NCI-H2196 treated with DMSO at 0.1 percent for 48 hours (cell line): ENCODE results near the gene OLFM1.
"Not testable (repeated sequence)": the region's sequence is repeated elsewhere in the genome, so short reads cannot be mapped to it uniquely, and the experiment has no call there.

Experiments used
- DNase-seq: peaks from one replicate; lab custom pipeline; 2025; ENCODE audit not compliant: unreplicated experiment; lab: John Stamatoyannopoulos, UW

OLFM1 gene

DNA sequence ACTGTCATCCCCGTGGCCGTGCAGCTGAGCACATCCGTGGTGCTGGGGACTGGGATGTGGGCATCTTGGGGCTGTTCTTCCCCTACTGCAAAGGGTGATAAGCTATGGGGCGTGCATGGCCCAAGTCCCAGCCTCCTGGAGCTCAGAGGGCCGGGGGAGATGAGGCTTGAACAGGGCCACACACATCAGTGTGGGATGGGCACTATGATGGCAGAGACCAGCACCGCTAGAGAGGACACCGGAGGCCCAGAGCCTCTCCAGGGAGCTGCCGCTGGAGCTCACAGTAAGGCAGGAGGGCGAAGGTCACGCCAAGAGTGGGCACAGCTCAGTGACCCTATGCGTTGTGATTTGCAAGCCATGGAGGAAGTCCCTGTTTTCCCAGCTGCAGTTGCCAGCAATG, 63.5 kb downstream of the OLFM1 start:
- no peak for DNase-seq

DNA sequence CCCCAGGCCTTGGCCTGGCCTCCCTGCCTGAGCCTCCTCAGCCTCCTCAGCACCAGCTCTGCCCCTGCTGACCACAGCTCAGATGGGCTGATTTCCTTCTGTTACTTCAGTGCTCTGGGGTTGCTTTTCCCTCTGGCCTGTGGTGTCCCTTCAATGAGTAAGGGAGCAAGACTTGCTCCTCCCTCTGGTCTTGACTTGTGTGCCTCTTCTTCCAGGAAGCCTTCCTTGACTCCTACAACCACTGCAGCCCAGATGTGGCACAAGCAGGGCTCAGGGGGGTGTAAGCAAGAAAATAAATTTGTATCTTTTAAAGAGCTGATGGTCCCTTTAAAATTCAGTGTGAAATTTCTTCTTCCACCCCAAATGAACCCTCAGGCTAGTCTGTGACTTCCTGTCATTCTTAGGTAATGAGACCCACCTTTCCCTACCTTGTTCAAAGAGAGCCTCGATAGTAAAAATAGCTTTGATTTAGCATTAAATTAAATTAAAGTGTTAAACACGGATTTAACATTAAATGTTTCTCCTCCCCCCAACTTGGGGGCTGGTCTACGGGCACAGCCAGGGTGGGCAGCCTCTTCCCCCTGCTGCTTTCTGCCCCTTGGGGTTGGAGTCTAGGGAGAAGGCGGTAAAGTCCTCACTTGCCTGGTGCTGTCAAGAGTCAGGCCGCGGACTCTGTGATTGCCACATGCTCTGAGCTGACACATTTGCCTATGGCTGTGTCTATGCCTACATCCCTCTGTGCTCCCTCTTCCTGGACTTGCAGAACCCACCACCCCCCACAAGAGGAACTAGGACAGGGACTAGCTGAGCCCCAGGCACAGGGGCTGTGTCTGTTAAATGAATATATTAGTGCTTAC, 64.5 kb downstream of the OLFM1 start:
- DNase-seq, result no peak

DNA sequence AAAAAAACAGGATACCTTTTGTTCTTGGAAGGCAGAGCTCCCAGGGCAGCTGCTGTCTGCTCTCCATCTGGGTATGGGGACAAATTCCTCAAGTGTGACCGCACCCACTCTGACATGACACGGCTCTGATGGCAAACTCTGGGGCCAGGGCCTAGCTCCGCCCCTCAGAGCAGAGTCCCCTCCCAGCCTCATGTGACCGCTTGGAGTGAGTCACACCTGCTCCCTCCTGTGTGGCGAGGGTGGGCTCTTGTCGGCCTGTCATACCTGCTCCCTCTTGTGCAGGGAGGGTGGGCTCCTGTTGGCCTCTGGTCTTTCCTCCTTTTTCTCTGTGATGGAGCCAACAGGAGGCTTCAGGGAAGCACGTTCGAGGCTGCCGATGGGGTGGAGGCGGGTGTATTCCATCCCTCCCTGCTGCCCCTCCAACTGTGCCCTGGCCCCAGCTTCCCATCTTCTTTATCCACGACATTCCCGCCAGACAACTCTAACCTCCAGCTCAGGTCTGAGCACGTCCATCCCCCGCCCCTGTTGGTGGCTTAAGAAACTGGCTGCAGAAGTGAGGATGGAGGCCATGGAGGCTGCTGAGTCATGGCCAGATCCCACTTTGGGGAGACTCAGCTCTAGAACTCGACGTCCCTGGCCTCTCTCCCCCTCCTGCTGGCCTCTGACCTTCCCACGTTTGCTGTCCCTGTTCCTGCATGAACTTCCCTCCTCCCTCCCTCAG, 65.3 kb downstream of the OLFM1 start:
- DNase-seq, result no peak

DNA sequence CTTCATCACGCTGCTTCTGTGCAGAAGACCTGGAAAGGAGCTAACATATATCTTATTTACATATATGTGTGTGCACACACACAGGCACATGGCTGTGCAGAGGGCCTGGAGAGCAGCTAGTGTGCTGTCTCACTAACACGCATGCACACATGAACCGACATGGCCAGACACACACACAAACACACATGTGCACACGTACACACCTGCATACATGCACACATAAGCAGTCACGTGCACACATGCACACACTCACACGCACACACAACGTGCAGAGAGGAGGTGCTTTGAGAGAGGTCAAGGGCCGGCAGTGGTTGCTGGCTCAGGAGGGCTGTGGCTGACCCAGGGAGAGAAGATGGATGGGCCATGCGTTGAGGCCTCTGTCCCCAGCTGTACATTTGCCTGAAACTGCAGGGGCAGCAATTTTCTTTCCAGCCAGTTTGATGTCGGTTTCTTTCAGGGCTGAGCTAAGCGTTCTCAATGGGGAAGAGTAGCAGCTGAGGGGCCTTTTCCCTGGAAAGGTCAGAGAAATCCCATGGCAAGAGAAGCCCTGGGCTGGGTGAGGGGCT, 66.7 kb downstream of the OLFM1 start:
- DNase-seq, result no peak

DNA sequence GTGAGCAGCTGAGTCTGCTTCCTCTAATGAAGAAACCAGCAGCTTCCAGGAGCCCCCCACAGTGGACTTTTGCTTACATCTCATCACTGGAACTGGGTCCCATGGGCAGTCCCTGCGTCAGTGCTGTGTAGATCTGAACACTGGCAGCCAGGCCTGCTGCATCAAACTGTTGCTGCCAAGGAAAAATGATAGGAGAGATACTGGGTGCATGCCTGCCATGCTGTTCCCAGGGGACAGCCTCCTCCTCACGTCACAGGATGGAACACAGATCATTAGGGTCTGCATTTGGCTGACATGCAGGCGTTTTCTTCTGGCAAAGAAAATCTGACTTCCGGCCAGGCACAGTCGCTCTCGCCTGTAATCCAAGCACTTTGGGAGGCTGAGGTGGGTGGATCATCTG, 67.9 kb downstream of the OLFM1 start:
- DNase-seq, result no peak

DNA sequence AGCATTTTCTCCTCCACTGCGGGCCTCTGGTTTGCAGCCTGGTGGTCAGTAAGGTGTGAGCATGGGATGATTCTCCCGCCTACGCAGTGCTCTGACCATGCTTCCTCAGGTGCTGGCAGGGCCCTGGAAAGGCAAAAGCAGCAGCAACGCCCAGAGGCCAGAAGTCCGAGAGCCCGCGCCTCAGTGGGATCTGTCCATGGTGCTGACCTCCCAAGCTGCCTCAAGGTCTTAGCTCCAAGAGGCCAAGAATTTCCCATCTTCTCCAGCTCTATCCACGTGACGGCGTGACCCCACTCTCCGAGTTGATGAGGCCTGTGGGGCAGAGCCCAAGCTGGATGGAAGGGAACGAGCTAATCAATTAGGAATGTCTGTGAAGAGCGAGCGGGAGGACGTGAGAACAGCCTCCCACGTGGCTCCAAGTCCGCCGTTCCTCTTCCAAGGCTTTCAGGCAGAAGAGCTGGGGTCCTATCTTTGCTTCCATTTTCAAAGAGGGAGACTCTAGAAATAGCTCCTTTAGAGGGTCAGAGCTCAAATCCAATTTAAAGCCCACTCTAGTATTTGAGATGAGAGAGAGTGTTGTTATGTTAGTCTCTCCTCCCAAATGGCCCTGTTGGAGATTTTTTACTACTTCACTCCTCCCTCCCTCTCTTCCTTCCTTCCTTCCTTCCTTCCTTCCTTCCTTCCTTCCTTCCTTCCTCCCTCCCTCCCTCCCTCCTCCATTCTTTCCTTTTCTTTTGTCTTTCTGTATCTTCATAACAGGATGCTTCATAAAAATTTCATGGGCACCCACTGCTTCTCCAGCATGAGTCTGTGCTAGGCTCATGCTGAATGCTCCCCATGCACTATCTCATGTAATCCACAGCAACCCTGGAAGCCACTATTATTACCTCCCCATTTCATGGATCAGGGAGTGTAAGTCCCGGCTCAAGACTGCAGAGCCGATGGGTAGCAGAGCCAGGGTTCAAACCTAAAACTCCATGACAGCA, 69.3 kb downstream of the OLFM1 start:
- no peak for DNase-seq

DNA sequence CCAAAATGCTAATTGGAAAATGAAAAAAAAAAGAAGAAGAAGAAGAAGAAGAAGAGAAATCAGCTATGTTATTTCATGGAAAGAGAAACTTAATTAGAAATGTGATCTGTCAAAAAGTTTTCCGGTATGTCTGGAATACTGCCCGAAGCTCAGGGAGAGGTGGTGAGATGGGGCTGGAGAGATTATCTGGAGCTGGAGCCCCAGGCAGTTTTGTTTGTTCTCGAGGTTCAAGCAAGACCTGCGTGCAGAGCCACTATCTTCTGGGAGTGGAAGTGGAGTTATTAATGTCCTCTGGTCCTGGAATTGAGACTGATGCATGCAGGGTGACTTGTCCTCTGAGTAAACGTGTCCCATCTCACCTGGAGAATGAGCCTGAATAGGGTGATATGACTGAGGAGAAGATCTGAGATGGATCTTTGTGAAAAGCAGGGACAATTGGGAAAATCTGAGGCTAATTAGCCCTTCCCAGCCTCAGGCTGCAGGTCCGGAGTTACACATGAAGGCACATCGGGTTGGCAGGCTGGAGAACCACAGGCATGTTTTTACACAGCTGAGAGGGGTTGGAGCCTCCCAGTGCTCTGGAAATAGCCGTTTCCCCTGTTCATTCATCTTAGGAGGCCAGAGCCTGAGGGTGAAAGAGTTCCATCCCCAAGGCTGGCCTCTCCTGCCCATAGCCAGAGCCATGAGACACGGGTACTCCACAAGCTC, 70.5 kb downstream of the OLFM1 start:
- no peak for DNase-seq

DNA sequence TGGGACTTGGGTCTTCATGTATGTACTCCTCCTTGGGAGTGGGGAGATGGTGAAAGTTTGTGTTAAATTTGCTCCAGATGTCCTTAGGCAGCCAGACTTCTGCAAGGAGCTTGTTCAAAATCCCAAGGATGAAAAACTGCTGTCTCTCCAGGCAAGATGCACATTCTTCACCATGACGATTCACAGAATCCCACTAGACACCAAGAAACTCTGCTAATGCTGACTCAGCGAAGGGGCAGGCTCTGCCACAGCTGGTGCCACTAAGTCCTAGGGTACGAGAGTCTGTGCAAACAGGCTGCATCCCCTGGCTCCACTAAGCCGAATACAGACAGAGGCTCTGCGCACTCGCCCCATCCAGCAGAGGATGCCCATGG, 71.1 kb downstream of the OLFM1 start:
- DNase-seq, result no peak

DNA sequence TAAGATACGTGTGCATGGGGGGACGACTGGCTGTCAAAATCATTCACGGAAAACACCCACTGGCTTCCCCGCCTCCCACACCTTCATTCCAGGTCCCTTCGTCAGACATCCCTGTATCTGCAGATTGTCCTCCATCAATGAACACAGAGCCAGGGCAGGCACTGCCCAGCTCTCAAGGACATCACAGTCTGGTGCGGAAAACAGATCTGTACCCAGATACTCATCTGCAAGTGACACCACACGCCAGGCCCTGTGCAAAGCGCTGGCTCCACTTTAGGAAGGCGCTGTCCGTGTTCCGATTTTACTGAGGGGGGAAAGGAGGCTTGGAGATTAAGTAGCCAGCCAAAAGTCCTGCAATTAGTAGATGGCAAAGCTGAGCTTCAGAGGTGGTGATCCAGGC, 72.3 kb downstream of the OLFM1 start:
- DNase-seq, result no peak

DNA sequence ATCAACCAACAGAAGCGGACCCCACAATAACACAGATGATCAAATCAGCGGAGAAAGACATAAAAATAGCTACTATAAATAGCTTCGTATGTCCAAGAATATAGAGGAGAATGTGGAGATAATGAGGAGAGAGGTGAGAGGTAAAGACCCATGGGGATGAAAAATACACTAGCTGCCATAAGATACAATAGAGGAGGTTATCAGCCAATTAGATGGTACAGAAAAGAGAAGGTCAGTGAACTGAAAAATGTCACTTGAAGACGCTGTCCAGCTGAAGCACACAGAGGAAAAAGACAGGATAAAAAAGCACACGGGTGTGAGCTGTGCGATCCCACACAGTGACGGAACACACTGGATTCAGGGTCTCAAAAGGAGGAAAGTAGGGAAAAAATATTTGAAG, 73.4 kb downstream of the OLFM1 start:
- no peak for DNase-seq

DNA sequence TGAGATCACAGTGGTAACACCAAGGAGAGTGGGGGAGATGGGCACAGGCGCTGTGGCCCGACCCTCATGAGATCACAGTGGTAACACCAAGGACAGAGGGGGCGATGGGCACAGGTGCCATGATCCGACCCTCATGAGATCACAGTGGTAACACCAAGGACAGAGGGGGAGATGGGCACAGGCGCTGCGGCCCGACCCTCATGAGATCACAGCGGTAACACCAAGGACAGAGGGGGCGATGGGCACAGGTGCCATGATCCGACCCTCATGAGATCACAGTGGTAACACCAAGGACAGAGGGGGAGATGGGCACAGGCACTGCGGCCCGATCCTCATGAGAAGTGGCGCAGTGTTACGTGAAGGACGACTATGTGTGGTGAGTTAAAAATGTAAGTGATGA, 75.1 kb downstream of the OLFM1 start:
- DNase-seq, result not testable (repeated sequence)

DNA sequence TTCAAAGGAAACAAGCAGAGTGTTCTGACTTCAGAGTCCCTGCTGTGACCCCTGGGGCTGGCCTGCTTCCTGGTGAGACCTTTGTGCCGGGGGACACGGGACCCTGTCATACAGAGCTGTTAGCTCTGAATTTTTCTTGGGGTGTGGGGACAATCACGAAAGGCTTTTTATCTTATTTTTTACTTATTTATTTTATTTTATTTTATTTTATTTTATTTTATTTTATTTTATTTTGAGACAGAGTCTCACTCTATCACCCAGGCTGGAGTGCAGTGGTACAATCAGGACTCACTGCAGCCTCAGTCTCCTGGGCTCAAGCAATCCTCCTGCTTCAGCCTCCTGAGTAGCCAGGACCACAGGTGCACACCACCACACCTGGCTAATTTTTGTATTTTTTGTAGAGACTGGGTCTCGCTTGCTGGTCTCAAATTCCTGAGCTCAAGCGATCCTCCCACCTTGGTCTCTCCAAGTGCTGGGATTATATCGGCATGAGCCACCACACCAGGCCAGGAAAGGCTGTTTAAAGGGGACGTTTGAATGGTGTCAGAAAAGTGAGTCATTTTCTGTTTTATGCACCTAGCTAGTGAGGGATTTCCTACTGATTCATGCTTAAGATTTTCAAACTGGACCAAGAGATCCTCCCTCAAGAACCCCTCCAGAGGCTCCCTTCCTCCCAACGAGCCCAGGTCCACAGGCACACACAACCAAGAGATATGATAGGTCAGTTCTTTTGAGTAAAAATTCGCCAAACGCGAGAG, 75.7 kb downstream of the OLFM1 start:
- no peak for DNase-seq

DNA sequence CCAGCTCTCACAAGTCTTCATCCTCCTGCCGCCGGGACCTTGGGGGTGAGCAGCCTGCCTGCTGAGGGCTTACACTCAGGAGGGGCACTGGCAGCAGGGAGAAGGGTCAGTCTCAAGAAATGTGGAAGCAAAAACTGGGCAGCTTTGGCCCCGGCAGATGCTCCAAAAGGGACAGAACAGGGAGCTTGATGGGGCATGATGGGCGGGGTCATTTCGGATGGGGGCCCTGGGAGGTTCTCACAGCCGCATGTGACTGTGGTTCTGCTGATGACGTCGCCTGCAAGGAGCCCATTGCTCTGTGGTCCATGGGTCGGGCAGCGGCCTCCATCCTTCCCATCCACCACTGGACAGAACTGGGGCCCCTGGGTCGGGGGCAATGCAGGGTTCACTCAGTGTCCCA, 76.6 kb downstream of the OLFM1 start:
- DNase-seq, result no peak

DNA sequence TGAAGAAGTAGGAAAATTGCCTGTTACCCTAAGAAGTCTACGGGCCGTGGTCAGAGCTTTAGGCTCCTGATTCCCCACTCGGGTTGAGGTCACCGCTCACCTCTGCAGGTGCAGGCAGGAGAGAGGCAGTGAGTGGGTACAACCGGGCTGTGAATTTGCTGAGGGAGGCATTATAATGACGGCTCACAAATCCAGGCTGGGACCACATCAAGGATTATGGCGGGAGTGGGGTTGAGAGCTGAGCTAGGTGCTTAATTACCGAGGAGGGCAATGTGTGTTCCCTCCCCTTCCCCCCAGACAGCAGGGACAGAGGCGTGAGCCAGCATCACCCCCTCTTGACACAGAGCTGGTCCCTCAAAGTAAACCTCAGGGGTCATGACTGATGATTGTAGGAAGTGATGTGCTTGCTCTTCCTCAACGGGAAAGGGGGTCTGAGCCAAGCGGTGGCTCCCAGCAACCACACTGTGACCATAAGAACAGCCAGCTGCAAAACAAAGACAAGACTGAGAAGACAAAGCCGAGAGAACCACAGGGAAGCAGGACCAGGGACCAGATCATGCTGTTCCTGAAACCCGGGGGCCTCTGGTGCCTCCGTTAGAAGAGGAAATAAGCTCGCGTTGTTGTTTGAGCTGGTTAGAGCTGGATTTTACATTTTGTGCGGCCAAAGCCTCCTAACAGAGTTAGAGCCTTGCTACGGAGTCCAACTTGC, 77.7 kb downstream of the OLFM1 start:
- DNase-seq, result no peak

DNA sequence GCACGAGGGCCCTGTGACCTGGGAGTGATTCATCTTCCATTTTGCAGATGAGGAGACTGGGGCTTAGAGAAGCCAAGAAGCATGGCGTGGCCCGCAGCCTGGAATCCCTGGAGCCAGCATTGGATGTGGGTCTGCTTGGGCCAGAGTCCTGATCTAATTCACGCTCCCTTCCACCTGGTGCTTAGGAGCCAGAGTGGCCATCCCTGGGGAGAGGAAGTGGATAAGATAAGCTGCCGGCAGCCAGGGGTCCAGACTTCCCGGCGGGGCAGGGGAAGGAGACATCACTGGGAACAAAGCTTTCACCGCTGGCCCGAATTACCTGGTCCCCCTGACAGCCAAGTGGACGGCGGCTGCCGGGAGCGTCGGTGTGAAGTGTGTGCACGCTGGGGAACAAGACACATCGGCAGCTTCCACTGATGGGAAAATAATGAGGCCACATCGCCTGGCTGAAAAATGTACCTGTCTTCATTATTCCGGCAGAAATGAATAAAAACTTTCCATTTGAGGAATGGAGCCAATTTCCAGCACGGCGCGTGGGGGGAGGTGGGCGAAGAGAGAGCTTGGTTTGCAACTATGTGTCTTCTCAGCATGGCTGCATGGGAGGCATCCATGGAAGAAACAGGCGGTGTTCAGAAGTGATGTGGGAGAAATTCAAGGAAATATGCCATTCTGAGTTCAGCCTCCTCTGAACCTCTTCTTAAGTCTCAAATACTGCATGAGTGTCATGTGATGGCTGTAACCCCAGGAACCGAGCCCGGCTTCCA, 78.5 kb downstream of the OLFM1 start:
- DNase-seq, result no peak

DNA sequence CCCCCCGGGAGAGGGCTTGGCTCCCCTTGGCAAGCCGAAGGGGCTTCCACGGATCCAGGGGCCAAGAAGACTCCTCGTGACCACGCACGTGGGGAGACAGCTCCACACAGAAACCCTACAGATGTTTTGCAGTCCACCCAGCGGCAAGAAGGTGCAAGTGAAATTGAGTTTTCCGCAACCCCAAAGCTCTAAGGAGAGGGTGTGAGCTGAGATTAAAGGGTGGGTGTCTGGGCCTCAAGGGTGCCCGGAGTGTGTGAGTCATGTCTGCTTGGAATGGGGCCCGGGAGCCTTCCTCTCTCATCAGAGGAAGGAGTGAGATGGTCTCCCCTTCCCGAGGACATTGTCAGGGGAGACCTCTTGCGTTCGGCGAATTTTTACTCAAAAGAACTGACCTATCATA, 79.1 kb downstream of the OLFM1 start:
- DNase-seq, result no peak

DNA sequence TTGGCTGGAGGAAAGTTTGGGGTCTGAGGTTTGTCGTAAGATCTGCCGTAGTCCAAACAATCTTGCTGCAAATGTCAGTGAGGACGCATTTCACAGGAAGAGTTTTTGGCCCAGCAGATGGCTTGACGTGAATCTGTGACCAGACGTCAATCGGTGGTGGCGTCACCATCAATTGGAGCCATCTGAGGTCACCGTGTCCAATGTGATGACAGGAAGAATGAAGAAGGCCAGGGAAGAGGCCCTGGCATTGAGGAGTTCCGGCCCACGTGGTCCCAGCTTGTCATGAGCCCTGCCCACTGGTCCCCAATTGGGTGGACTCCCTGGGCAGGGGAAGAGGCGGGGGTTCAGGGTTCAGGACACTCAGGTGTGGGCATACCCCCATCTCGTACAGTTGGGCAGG, 79.9 kb downstream of the OLFM1 start:
- no peak for DNase-seq

DNA sequence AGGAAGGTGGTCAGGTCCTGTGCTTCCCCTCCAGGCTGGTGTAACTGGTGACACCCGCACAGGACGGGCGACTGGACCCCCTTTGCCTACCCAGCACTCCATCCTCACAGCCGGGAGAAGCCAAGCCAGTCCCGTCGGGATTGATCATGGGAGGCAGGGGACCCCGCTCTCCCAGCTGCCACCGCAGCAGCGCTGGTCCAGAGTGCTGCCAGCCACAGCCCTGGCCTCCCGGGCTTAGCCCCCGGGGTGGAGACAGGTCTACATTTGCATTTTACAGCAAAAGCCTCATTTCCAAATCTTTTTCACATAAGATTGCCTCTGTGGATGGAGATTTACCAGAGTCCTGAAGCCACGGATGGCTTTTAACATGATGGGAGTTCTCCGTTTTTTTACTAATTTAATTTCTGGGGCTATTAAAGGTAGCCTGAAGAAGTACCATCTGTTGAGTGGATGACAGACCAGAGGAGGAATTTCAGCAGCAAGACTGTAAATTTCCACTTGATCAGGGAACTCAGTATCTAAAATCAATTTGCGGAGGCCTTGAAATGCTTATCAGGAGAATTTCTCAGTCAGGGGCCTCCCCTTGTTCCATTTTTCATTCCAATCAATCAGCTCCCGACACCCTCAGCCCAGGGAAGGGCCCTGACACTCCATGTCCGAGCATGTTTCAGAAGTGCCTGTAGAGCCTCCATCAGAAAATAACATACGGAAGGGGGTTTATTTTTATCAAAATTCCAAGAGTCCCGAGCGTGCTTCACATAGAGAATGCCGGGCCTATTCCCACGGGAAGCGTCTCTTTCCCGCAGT, 80.6 kb downstream of the OLFM1 start:
- no peak for DNase-seq
